K562 (cell line): Measurements from ENCODE around the gene FRMD4A.

Experiments
- CHD2 ChIP-seq: IDR thresholded peaks from 2 replicates; pipeline ENCODE4 v1.6.1; 2011; ENCODE audit warnings: low read depth, low read length
- ETV1 ChIP-seq: fragments of 450-650 bp; conservative IDR thresholded peaks from 2 replicates; pipeline ENCODE4 v1.6.1; 2016; ENCODE audit warnings: missing genetic modification characterization, control low read depth, low read depth, missing compliant biosample characterization
- TF ChIP-seq, protein P1 (sequence below), 3 experiments: IDR thresholded peaks in 2 of 3; conservative IDR thresholded peaks in 1 of 3; 2 replicates each; pipeline ENCODE4 v1.5.1; 2011 to 2012; ENCODE audit warnings: low read length in 3 of 3, mild to moderate bottlenecking in 3 of 3, control low read depth in 2 of 3, improper control_type of control experiment in 1 of 3, inconsistent platforms in 1 of 3, low read depth in 1 of 3, mixed read lengths in 1 of 3, moderate library complexity in 1 of 3; ENCODE audit not compliant: insufficient read depth in 2 of 3

DNA sequence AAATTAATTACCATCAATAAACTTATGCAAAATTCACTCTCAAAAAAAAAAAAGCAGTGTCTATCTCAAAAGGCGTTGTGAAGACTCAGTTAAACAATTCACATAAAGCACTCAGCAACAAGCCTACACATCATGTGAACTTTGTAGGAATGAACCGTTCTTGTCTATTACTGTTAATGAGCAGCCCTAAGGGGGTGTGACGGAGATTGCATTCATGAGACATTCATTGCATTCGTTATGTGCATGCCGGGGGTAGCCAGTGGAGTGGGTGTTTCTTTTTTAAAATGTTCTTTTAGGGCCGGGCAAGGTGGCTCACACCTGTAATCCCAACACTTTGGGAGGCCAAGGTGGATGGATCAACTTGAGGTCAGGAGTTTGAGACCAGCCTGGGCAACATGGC, 551.0 kb downstream of the FRMD4A start:
- TF ChIP-seq ETV1 (no peak), CHD2 (no peak)
- TF ChIP-seq, protein P1, sequence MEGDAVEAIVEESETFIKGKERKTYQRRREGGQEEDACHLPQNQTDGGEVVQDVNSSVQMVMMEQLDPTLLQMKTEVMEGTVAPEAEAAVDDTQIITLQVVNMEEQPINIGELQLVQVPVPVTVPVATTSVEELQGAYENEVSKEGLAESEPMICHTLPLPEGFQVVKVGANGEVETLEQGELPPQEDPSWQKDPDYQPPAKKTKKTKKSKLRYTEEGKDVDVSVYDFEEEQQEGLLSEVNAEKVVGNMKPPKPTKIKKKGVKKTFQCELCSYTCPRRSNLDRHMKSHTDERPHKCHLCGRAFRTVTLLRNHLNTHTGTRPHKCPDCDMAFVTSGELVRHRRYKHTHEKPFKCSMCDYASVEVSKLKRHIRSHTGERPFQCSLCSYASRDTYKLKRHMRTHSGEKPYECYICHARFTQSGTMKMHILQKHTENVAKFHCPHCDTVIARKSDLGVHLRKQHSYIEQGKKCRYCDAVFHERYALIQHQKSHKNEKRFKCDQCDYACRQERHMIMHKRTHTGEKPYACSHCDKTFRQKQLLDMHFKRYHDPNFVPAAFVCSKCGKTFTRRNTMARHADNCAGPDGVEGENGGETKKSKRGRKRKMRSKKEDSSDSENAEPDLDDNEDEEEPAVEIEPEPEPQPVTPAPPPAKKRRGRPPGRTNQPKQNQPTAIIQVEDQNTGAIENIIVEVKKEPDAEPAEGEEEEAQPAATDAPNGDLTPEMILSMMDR (IDR thresholded peaks at IDR 0.05 in 2 of 3, conservative IDR thresholded peaks at IDR 0.05 in 1 of 3; ENCODE audit: insufficient read depth in 2 of 3, low read depth in 1 of 3, low read length in 3 of 3): no peak
